MM.1S (cell line): ENCODE results near the gene PAFAH1B2.

Experiments
- DNase-seq: peaks from one replicate; pipeline ENCODE4 v3.0.0-alpha.2; 2015
- H2AFZ ChIP-seq: fragments of 300-600 bp; sonication (generic); 2 replicates; pipeline ENCODE4 v1.6.0; 2016; ENCODE audit warnings: antibody characterized with exemption, low read length
- H3F3A ChIP-seq: fragments of 300-600 bp; sonication (generic); 2 replicates; pipeline ENCODE4 v1.6.1; 2016; ENCODE audit warnings: mild to moderate bottlenecking, antibody characterized with exemption, low read length, moderate library complexity, mixed read lengths; ENCODE audit not compliant: insufficient read depth
- H3K27ac ChIP-seq: fragments of 300-600 bp; sonication (generic); 2 replicates; pipeline ENCODE4 v1.5.1; 2016; ENCODE audit warnings: mild to moderate bottlenecking, low read length
- H3K27me3 ChIP-seq: fragments of 300-600 bp; sonication (generic); replicated peaks from 2 replicates; pipeline ENCODE4 v1.6.0; 2016; ENCODE audit warnings: low read length; ENCODE audit not compliant: insufficient read depth
- H3K36me3 ChIP-seq: fragments of 300-600 bp; sonication (generic); replicated peaks from 2 replicates; pipeline ENCODE4 v1.6.1; 2016; ENCODE audit warnings: mild to moderate bottlenecking, low read length, mixed read lengths; ENCODE audit not compliant: insufficient read depth
- H3K4me1 ChIP-seq: fragments of 300-600 bp; sonication (generic); 2 replicates; pipeline ENCODE4 v1.6.1; 2016; ENCODE audit warnings: low read length, mixed read lengths
- H3K4me2 ChIP-seq: fragments of 300-600 bp; sonication (generic); 2 replicates; pipeline ENCODE4 v1.6.0; 2016; ENCODE audit warnings: low read depth, low read length
- H3K4me3 ChIP-seq: fragments of 300-600 bp; sonication (generic); 2 replicates; pipeline ENCODE4 v1.5.1; 2016; ENCODE audit warnings: low read length, mixed read lengths
- H3K79me2 ChIP-seq: fragments of 300-600 bp; sonication (generic); 2 replicates; pipeline ENCODE4 v1.6.1; 2016; ENCODE audit warnings: mixed run types, low read length, mixed read lengths
- H3K9ac ChIP-seq: fragments of 300-600 bp; sonication (generic); 2 replicates; pipeline ENCODE4 v1.6.1; 2016; ENCODE audit warnings: low read length, mixed read lengths
- H3K9me2 ChIP-seq: fragments of 300-600 bp; sonication (generic); replicated peaks from 2 replicates; pipeline ENCODE4 v1.6.1; 2016; ENCODE audit warnings: mild to moderate bottlenecking, low read length, mixed read lengths; ENCODE audit not compliant: insufficient read depth
- H3K9me3 ChIP-seq: fragments of 300-600 bp; sonication (generic); replicated peaks from 2 replicates; pipeline ENCODE4 v1.6.1; 2016; ENCODE audit warnings: mild to moderate bottlenecking, low read length, mixed read lengths; ENCODE audit not compliant: insufficient read depth
- H4K20me1 ChIP-seq: fragments of 300-600 bp; sonication (generic); 2 replicates; pipeline ENCODE4 v1.6.1; 2016; ENCODE audit warnings: mild to moderate bottlenecking, low read length, moderate library complexity, mixed read lengths; ENCODE audit not compliant: insufficient read depth
- EZH2 ChIP-seq: fragments of 300-600 bp; sonication (generic); optimal IDR thresholded peaks from 2 replicates; pipeline ENCODE3; 2017; ENCODE audit warnings: low read depth, mild to moderate bottlenecking, antibody characterized with exemption, low read length, mixed read lengths
- EZH2phosphoT487 ChIP-seq: fragments of 300-600 bp; sonication (generic); IDR thresholded peaks from 2 replicates; pipeline ENCODE4 v1.6.1; 2018; ENCODE audit warnings: antibody characterized with exemption, low read length
- TF ChIP-seq, protein P1 (sequence below): fragments of 300-600 bp; sonication (generic); IDR thresholded peaks from 2 replicates; pipeline ENCODE4 v1.5.1; 2016; ENCODE audit warnings: antibody characterized with exemption, low read length, mixed read lengths

Gene PAFAH1B2

DNA sequence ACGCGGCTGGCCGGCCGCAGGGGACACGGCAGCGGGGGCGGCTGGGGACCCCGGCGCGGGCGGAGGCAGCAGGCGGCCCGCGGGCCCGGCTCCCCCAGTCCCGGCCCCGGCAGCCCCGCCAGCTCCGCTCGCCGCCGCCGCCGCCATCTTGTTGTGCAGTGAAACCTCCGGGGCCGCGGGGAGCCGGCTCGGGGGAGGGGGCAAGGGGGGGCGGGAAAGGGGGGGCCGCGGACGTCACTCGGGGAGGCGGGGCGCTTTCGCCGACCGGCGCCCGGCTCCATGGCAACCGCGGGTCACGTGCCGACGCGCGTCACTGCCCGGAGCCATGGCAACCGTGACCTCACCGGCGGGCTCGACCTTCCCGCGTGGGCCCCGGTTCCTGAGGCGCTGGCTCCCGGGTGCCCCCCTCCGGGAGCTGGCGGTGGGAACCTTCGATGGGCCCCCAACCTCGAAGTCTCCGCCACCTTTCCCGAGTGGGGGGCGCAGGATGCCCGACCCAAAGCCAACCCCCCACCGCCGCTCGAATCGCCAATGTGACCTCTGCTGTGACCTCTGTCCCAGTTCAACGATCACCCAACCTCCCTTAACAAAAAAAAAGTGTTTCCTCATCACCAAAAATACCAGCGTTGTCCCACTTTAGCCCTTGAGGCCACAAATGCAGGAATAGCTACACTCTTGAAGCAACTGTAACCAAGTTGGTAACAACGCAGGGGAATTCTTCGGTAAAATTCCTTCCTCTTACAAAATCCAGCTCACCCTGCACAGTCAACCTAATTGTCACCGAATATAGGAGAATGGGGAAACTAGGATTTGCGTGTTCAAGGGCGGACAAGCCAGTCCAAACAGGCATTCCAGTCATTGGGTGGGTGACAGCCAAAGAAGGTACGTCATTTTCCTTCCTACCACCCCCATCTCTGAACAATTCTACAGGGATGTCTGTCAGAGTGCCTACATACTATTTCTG, 45.5 kb upstream of the PAFAH1B2 start, which contains the start of gene SIK3:
Gene SIK3, minus strand, starts transcription at position 160 of the 964 bp plus-strand sequence. Its CDS starts 13 bp downstream, at position 147.
- H3K36me3 ChIP-seq: no peaks in the 10 kb centered on the region
- H3K9ac ChIP-seq: peak within 1 kb of the TSS; percentile 98
- peaks cover 15% of the 10 kb centered on the region for H3F3A ChIP-seq
- H3K79me2 ChIP-seq: peaks cover 45% of the 10 kb centered on the region
- peak within 1 kb of the TSS; percentile 76 for H3K27ac ChIP-seq
- peak; percentile 97 for DNase-seq
- H4K20me1 ChIP-seq: peaks cover 3% of the 10 kb centered on the region; the same call in 1 of the 2 replicates
- H3K27me3 ChIP-seq: no peaks in the 10 kb centered on the region
- peak within 1 kb of the TSS; percentile 63 for H2AFZ ChIP-seq
- peaks cover 21% of the 10 kb centered on the region for H3K4me1 ChIP-seq
- peak within 1 kb of the TSS; percentile 84 for H3K4me2 ChIP-seq
- peak within 1 kb of the TSS; percentile 92 for H3K4me3 ChIP-seq
- H3K9me2 ChIP-seq: no peaks in the 10 kb centered on the region
- no peaks in the 10 kb centered on the region for H3K9me3 ChIP-seq
- TF ChIP-seq, protein P1, sequence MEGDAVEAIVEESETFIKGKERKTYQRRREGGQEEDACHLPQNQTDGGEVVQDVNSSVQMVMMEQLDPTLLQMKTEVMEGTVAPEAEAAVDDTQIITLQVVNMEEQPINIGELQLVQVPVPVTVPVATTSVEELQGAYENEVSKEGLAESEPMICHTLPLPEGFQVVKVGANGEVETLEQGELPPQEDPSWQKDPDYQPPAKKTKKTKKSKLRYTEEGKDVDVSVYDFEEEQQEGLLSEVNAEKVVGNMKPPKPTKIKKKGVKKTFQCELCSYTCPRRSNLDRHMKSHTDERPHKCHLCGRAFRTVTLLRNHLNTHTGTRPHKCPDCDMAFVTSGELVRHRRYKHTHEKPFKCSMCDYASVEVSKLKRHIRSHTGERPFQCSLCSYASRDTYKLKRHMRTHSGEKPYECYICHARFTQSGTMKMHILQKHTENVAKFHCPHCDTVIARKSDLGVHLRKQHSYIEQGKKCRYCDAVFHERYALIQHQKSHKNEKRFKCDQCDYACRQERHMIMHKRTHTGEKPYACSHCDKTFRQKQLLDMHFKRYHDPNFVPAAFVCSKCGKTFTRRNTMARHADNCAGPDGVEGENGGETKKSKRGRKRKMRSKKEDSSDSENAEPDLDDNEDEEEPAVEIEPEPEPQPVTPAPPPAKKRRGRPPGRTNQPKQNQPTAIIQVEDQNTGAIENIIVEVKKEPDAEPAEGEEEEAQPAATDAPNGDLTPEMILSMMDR: peak; percentile 53
- no peak for TF ChIP-seq EZH2phosphoT487
- TF ChIP-seq EZH2: no peak

DNA sequence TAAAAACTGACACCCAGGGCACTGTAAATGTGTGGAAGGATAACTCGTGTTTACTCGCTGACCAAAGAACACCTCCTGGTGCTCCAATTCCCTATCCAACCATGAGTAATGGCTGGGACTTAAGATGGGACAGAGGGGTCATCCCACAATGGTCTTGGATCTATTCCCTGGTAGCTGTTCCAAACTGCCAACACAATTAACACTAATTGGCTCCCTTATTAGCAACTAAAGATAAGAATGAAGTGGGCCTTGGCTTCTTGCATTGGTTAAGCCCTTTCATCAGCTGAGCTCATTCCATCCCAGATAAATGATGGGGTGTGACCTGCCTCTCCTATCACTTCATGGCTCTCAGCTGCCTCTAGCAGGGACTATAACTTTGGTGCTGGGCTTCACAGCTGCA, 44.4 kb upstream of the PAFAH1B2 start:
- TF ChIP-seq, protein P1: no peak
- no peak for TF ChIP-seq EZH2phosphoT487
- TF ChIP-seq EZH2: no peak
- H3K79me2 ChIP-seq: peaks cover 34% of the 10 kb centered on the region
- H3K27ac ChIP-seq: no peak overlapping the region
- no peak overlapping the region for H2AFZ ChIP-seq
- peaks cover 20% of the 10 kb centered on the region for H3K4me1 ChIP-seq
- no peaks in the 10 kb centered on the region for H3K36me3 ChIP-seq
- H3K4me2 ChIP-seq: no peak overlapping the region
- no peak overlapping the region for H3K4me3 ChIP-seq
- no peak overlapping the region for H3K9ac ChIP-seq
- no peaks in the 10 kb centered on the region for H4K20me1 ChIP-seq
- H3F3A ChIP-seq: peaks cover 15% of the 10 kb centered on the region
- no peaks in the 10 kb centered on the region for H3K9me2 ChIP-seq
- H3K9me3 ChIP-seq: no peaks in the 10 kb centered on the region
- no peaks in the 10 kb centered on the region for H3K27me3 ChIP-seq
- no peak for DNase-seq

DNA sequence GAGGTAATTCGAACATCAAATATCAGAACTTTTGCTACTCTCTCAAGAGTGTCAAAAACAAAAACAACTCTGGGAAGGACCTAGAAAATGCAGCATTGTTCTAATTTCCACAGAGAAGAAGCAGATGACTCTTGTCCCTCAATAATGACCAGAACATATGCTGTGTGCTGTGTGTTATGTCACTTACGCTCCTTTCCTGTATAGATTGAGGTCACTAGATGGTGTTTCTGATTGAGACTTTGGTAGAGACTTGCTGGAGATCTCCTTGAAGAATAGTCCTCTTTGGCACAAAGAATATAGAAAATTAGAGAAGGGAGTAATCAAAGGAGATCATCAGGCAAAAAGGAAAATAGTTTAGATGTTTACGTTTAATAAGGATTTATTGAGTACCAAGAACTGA, 43.5 kb upstream of the PAFAH1B2 start:
- TF ChIP-seq EZH2phosphoT487 (no peak), EZH2 (no peak)
- TF ChIP-seq, protein P1: no peak
- Histone ChIP-seq H4K20me1 (no peaks in the 10 kb centered on the region), H3K79me2 (peaks cover 25% of the 10 kb centered on the region), H3F3A (peaks cover 15% of the 10 kb centered on the region), H3K9me2 (no peaks in the 10 kb centered on the region), H3K36me3 (no peaks in the 10 kb centered on the region), H3K4me2 (no peak overlapping the region), H3K9me3 (no peaks in the 10 kb centered on the region), H3K27me3 (no peaks in the 10 kb centered on the region), H3K27ac (no peak overlapping the region), H3K4me1 (peaks cover 15% of the 10 kb centered on the region), H3K9ac (no peak overlapping the region), H2AFZ (no peak overlapping the region), H3K4me3 (no peak overlapping the region)
- DNase-seq: no peak
